Stimulated activated CD8-positive, alpha-beta memory T cell treated with anti-CD3 and anti-CD28 coated beads, Interleukin-2, amount 100 ng/mL, for 1 hour (primary cell): ENCODE measurements around the gene FKBP5.
"Not testable (repeated sequence)": the region's sequence is repeated elsewhere in the genome, so short reads cannot be mapped to it uniquely, and the experiment has no call there.

Experiments used
- DNase-seq, 2 donors: peaks; one replicate each; pipeline ENCODE4 v3.0.0-alpha.2; 2020; ENCODE audit warnings: low read depth in 2 of 2

FKBP5 gene

DNA sequence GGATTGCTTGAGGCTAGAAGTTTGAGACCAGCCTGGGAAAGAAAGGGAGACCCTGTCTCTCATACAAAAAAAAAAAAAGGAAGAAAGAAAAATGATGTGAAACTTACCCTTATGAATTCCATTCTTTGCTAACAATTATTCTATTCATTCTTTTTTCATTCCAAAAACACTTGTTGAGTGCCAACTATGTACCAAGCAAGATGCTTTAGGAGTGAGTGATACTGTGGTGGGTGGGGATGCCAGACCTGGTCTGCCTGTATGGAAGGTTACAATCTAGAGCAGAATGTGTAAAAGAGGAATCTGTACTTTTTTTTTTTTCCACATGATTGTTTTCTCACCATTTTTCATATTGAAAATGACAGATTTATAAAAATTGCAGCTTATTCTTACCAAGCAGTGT, 102.2 kb downstream of the FKBP5 start:
- no peak for DNase-seq

DNA sequence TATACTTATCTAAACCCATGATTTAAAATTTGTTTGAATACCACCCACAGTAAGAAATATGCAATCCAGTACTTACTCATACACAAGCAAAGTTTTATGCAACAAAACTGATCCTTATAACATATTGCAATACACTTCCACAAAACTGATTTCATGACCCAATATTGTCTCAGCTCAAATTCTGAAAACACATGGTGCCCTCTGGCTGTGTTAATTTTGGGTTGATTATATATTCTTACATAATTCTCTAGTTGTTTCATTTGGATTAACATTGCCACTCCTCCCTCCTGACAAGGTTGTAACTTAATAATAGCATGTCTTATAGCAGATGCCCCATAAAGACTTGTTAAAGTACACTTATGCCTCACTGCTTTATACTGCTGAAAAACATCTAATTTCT, 103.1 kb downstream of the FKBP5 start:
- no peak for DNase-seq

DNA sequence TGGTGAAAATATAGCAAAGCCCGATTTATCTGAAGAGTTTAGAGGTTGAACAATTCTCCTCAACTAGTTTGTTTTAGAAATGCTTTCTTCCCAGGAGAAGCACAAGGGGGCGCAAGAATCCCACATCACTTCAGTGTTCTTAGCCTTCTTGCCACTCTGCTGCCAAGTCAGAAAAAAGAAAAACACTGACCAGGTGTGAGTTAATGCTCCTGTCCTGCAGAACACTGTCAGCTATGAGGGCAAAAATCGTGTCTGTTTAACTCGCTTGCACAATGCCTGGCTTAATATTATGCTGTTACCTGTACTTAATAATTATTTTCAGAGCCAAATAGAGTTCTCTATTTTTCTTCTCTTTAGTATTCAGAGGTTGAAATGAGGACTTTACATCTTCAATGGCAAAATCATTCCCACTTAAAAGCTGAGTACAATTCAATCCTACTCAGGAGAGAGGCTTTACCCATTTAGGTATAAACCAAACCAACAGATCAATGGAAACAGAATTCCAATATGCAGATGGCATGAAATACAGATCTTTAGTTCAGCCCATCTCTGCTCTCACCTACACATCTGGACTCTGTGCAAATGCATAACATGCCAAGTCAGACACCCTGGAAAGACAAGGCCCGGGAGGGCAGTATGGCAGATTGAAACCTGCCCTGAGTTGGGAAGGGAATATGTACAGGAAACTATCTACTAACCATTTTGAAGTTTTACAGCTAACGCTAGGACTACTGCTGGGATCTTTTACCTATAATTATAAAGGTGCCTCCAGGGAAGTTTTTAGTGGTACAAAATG, 104.6 kb downstream of the FKBP5 start:
- peak; percentile 52 to 60 for DNase-seq

DNA sequence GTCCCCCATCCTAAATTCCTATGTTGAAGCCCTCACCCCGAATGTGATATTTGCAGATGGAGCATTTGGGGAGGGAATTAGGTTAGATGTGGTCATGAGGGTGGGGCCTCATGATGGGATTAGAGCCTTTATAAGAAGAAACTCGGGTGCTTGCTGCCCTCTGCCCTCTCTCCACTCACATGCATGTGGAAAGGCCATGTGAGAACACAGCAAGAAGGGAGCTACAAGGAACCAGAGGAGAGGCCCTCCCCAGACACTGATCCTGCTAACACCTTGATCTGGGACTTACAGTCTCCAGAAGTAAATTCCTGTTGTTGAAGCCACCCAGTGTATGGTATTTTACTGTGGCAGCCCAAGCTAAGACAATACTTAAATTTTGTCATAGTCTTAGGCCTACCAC, 106.4 kb downstream of the FKBP5 start:
- DNase-seq, result no peak

GRCh38 chr6:35581633-35582032, 107.1 kb downstream of the FKBP5 start:
- no peak for DNase-seq

DNA sequence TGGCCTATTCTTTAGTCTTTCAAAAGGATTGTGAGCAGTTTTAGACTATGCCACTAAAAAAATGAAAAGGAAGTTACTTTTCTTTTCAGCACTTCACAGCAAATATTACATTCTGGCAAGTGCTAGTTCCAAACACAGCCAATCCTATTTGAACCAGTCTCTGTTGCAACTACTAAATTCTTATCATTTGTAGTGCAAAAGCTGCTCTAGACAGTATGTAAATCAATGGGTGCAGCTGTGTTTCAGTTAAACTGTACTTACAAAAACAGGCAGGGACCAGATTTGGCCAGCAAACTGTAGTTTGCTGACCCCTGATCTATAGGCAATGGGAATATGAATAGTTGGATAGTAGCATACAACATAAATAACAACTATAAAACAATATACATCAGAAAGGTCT, 107.9 kb downstream of the FKBP5 start:
- no peak for DNase-seq

- DNase-seq, result no peak
These were observed 112.0 kb downstream of the FKBP5 start for GRCh38 chr6:35576682-35577081.

- DNase-seq, result no peak
These were observed 115.1 kb downstream of the FKBP5 start for GRCh38 chr6:35573495-35574110.

GRCh38 chr6:35570885-35571330, 117.8 kb downstream of the FKBP5 start:
- DNase-seq, result not testable (repeated sequence)

GRCh38 chr6:35569011-35569461, 119.7 kb downstream of the FKBP5 start:
- no peak for DNase-seq

DNA sequence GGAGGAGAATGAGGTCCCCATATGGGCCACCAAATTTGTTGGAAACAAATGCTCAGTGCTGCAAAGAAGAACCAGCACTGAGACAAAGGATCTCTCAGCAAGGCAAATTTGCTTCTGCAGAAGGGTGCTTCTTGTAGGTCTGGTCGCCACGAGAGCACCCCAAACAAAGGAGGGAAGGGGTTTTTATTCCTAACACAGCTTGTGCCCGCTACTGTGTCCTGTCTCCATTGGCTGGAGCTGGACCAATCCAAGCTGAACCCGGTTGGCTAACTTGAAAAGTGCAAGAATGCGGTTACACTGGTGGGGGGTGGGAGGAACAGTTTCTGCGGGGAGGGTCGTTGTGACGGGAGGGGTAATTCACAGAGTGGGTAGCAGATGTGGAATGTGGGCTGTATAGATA, 121.9 kb downstream of the FKBP5 start:
- no peak for DNase-seq

- DNase-seq, result no peak
These were observed 124.0 kb downstream of the FKBP5 start for GRCh38 chr6:35564733-35565132.

GRCh38 chr6:35562060-35562459, 126.7 kb downstream of the FKBP5 start:
- no peak for DNase-seq

DNA sequence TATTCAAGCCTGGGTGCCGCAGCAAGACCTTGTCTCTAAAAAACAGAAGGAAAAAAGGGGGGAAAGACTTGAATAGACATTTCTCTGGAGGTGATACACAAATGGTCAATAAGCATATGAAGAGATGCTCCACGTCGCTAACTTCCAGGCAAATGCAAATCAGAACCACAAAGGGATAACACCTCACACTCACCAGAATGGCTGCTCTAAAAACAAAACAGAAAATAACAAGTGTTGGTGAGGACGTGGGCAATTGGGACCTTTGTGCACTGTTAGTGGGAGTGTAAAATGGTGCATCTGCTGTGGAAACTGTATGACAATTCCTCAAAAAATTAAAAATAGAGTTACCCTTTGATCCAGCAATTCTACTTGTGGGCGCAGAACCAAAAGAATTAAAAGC, 127.6 kb downstream of the FKBP5 start:
- no peak for DNase-seq

DNA sequence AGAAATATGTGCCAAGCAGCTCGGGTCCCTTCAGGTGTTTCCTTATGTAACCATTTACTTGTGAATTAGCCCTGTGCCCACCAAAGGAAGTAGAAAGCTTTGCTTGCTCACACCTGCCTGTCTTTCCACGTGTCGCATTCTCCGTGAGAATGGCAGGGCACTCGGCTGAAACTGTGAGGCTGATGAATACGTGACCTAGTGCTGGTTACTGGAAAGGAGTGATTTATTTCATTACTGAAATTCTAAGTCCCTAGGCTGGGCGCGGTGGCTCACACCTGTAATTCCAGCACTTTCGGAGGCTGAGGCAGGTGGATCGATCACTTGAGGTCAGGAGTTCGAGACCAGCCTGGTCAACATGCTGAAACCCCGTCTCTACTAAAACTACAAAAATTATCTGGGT, 130.1 kb downstream of the FKBP5 start:
- DNase-seq, result no peak

- no peak for DNase-seq
These were observed 131.5 kb downstream of the FKBP5 start for GRCh38 chr6:35557239-35557638.

- no peak for DNase-seq
These were observed 133.9 kb downstream of the FKBP5 start for GRCh38 chr6:35554811-35555210.

GRCh38 chr6:35553315-35553714, 135.4 kb downstream of the FKBP5 start:
- DNase-seq, result no peak

DNA sequence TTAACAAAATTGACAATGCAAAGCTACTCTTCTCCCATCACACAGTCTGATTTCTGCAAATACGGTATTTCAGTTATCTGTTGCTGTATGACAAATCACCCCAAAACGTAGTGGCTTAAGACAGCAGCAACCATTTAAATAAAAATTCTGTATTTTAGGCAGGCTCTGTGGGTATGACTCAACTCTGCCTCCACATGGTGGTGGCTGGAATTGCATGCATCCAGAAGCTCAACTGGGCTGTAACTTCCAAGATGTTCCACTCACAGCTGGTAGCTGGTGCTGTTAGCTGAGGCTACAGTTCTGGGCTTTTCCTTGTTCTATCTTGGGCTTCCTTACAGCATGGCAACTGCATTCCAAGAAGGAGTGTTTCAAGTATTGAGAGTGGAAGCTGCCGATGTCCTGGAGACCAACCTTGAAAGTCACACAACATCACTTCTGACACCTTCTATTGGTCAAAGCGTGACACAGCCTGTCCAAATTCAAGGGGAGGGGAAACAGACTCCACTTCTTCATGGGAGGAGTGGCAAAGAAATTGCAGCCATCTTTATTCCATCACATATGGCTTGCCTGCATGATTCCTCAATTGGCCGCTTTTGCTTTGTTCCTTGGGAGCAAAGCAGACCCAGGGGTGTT, 136.3 kb downstream of the FKBP5 start:
- peak; percentile 29 to 34 for DNase-seq

GRCh38 chr6:35550437-35550836, 138.3 kb downstream of the FKBP5 start:
- DNase-seq, result no peak

- no peak for DNase-seq
These were observed 141.0 kb downstream of the FKBP5 start for GRCh38 chr6:35547676-35548075.

GRCh38 chr6:35544769-35545361, 143.8 kb downstream of the FKBP5 start:
- no peak for DNase-seq
